Kidney epithelial cell (primary cell): Measurements from ENCODE around the gene FAM184A. TPM values are rescaled to one million over a fixed set of nuclear protein-coding genes. Genes with fewer than 3 reads are reported as not detected.

Experiments
- DNase-seq: peaks from one replicate; pipeline ENCODE4 v3.0.0-alpha.2; 2010; ENCODE audit warnings: low read depth
- H3K27me3 ChIP-seq: 2 replicates; pipeline ENCODE4 v1.6.0; 2011; ENCODE audit warnings: low read length; ENCODE audit not compliant: control insufficient read depth, insufficient read depth
- H3K36me3 ChIP-seq: 2 replicates; pipeline ENCODE4 v1.5.1; 2011; ENCODE audit warnings: low read length; ENCODE audit not compliant: control insufficient read depth, insufficient read depth
- H3K4me3 ChIP-seq: 2 replicates; pipeline ENCODE4 v1.5.1; 2011; ENCODE audit warnings: low read depth, mild to moderate bottlenecking, control low read depth, low read length
- CTCF ChIP-seq: IDR thresholded peaks from 2 replicates; pipeline ENCODE4 v1.5.1; 2011; ENCODE audit warnings: mild to moderate bottlenecking, moderate library complexity, low read length, control low read depth, inconsistent platforms; ENCODE audit not compliant: insufficient read depth, poor library complexity, severe bottlenecking
- total RNA-seq: library from RNA; depleted of rRNA; stranded (reverse); fragments of >200 nt; gene quantifications from 2 replicates; pipeline ENCODE4 v1.2.3, GENCODE V29; 2015

FAM184A gene
- total RNA-seq, 1 donor from 2014 or later, result 2.0 TPM

GRCh38 chr6:118912646-118913045 is 165.8 kb downstream of the FAM184A start:
- H3K4me3 ChIP-seq, result no peak overlapping the region
- no peak for TF ChIP-seq CTCF
- H3K36me3 ChIP-seq, result no peaks in the 10 kb centered on the region
- no peak for DNase-seq
- no peaks in the 10 kb centered on the region for H3K27me3 ChIP-seq

Other genes with a start within 250 kb of the FAM184A start
- 16.2 and 17.9 TPM in 2 replicates for gene ASF1A, start 184.5 kb downstream of the FAM184A start, total RNA-seq
- gene MCM9, start 143.5 kb downstream of the FAM184A start, total RNA-seq, result 14.2 and 17.9 TPM in 2 replicates